GM18858 (cell line): Measurements from ENCODE around the gene PUS7L.

Experiments
- ATAC-seq: cut with Tn5 transposase; IDR thresholded peaks from one replicate; pipeline ENCODE4 v1.9.1; 2021; ENCODE audit not compliant: unreplicated experiment

The PUS7L gene

GRCh38 chr12:43669373-43669772 is 89.2 kb downstream of the PUS7L start:
- no peak for ATAC-seq
